Endodermal cell (in vitro differentiated cells): Measurements from ENCODE around the gene LGALS9C. TPM values are rescaled to one million over a fixed set of nuclear protein-coding genes. Genes with fewer than 3 reads are reported as not detected.
"Not testable (repeated sequence)": the region's sequence is repeated elsewhere in the genome, so short reads cannot be mapped to it uniquely, and the experiment has no call there.

Experiments used
- DNase-seq: peaks from one replicate; pipeline ENCODE4 v3.0.0-alpha.2; 2017
- H3K27ac ChIP-seq: 2 replicates; pipeline ENCODE4 v1.5.1; 2013; ENCODE audit warnings: mild to moderate bottlenecking, low read depth, low read length, moderate library complexity
- H3K27me3 ChIP-seq: 2 replicates; pipeline ENCODE4 v1.6.1; 2013; ENCODE audit warnings: mild to moderate bottlenecking, low read length, moderate library complexity; ENCODE audit not compliant: insufficient read depth, control insufficient read depth, poor library complexity, severe bottlenecking
- H3K36me3 ChIP-seq: 2 replicates; pipeline ENCODE4 v1.7.0; 2013; ENCODE audit warnings: mild to moderate bottlenecking, low read length, moderate library complexity; ENCODE audit not compliant: control insufficient read depth, insufficient read depth
- H3K4me1 ChIP-seq: one replicate; pipeline ENCODE4 v1.7.0; 2013; ENCODE audit warnings: low read length; ENCODE audit not compliant: control insufficient read depth, insufficient read depth
- H3K4me3 ChIP-seq: 2 replicates; pipeline ENCODE4 v1.5.1; 2013; ENCODE audit warnings: mild to moderate bottlenecking, low read length, moderate library complexity
- H3K9ac ChIP-seq: 2 replicates; pipeline ENCODE4 v1.6.1; 2013; ENCODE audit warnings: mild to moderate bottlenecking, low read length, moderate library complexity; ENCODE audit not compliant: poor library complexity, severe bottlenecking; ENCODE audit errors: extremely low read depth
- H3K9me3 ChIP-seq: 2 replicates; pipeline ENCODE4 v1.6.1; 2013; ENCODE audit warnings: mild to moderate bottlenecking, low read length, moderate library complexity; ENCODE audit not compliant: control insufficient read depth
- H3K27ac Mint-ChIP-seq: 2 replicates; pipeline ENCODE4 v1.8.0; 2020; ENCODE audit warnings: mixed read lengths
- H3K27me3 Mint-ChIP-seq: 2 replicates; pipeline ENCODE4 v1.8.0; 2021; ENCODE audit warnings: mild to moderate bottlenecking, mixed read lengths; ENCODE audit not compliant: insufficient read depth
- H3K36me3 Mint-ChIP-seq: 2 replicates; pipeline ENCODE4 v1.8.0; 2020; ENCODE audit warnings: low read depth, mixed read lengths
- H3K4me1 Mint-ChIP-seq: 2 replicates; pipeline ENCODE4 v1.8.0; 2020; ENCODE audit warnings: mixed read lengths
- H3K4me3 Mint-ChIP-seq: 2 replicates; pipeline ENCODE4 v1.8.0; 2020; ENCODE audit warnings: mild to moderate bottlenecking, moderate library complexity, mixed read lengths
- H3K9me3 Mint-ChIP-seq: 2 replicates; pipeline ENCODE4 v1.8.0; 2020; ENCODE audit warnings: mild to moderate bottlenecking, mixed read lengths
- WGBS, 2 experiments: methylation state at CpG; one replicate each; pipeline versions ENCODE4 v1.1.5 to v1.1.7; 2013; ENCODE audit warnings: missing lambda C conversion rate in 2 of 2, mixed read lengths in 1 of 2; ENCODE audit not compliant: insufficient coverage in 1 of 2, insufficient read length in 1 of 2; 5-methylcytosine and 5-hydroxymethylcytosine counted together
- total RNA-seq, 2 donors: library from RNA; stranded (reverse); fragmentation: NEBNext Ultra II Directional in 1 of 2; extraction: Animal tissue kit (Norgen Biotek cat#: 25700) in 1 of 2; gene quantifications; 2 replicates in 1 of 2; 3 replicates in 1 of 2; pipeline ENCODE4 v1.2.1, GENCODE V29; 2021

LGALS9C gene
- total RNA-seq, 2 donors from 2014 or later, result not detected

DNA sequence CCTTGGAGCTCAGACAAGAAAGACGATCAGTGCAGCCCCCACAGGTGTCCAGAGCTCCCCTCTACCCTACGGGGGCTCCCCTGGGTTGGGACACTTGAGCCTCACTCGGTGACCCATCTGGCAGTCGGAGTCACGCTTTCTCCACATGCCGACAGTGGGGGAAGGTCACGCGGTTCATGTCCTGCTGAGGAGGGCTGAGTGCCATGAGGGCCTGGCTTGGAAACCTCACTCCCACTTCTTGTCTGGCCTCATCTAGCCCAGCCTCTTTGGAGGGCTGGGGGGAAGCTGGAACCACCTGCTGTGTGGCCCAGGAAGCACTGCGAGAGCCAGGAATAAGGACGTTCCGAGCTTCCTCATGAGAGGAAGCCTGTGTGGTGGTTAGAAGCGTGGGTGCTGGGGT, 1.8 kb downstream of the LGALS9C start:
- DNase-seq, H3K9me3 ChIP-seq, H3K9ac ChIP-seq, H3K4me3 ChIP-seq, H3K4me1 ChIP-seq, H3K36me3 ChIP-seq, H3K27ac ChIP-seq, H3K27me3 Mint-ChIP-seq, H3K9me3 Mint-ChIP-seq, H3K36me3 Mint-ChIP-seq, H3K4me1 Mint-ChIP-seq, H3K27me3 ChIP-seq, H3K27ac Mint-ChIP-seq, H3K4me3 Mint-ChIP-seq: not testable (repeated sequence)
- 88 to 93% methylated on average over 3 to 6 of the region's 12 CpGs for WGBS, 2 experiments

DNA sequence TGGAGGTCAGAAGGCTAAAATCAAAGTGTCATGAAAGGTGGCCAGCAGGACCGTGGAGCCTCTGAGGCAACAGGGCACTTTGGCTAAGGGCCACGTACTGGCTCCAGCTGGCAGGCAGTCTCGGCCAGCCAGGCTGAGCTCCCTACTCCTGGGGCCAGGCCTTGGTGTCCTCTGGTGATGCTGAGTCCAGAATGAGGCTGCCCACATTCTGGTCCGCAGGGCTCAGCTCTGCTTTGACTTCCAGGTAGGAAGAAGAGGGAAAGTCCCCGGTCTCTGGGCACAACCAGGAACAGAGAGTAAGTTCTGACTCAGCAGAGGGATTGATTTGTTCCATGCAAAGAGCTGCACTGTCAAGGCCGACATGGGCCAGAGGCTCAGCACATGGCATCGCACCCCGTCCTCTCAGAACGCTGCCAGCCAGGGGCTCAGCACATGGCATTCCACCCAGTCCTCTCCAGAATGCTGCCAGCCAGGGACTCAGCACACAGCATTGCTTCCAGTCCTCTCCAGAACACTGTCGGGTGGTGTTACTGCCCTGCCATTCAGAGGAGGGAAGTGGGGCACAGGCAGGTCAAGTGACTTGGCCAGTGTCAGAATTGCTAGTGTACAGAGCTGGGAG, 2.5 kb downstream of the LGALS9C start:
- not testable (repeated sequence) for H3K4me1 ChIP-seq, H3K4me3 Mint-ChIP-seq, H3K27me3 ChIP-seq, H3K27ac Mint-ChIP-seq, H3K9ac ChIP-seq, H3K27ac ChIP-seq, H3K27me3 Mint-ChIP-seq, H3K4me3 ChIP-seq, H3K36me3 ChIP-seq, H3K9me3 Mint-ChIP-seq, H3K9me3 ChIP-seq, H3K4me1 Mint-ChIP-seq, DNase-seq, H3K36me3 Mint-ChIP-seq
- WGBS, 2 experiments, result no CpG with 5 or more reads among the region's 10 CpGs

DNA sequence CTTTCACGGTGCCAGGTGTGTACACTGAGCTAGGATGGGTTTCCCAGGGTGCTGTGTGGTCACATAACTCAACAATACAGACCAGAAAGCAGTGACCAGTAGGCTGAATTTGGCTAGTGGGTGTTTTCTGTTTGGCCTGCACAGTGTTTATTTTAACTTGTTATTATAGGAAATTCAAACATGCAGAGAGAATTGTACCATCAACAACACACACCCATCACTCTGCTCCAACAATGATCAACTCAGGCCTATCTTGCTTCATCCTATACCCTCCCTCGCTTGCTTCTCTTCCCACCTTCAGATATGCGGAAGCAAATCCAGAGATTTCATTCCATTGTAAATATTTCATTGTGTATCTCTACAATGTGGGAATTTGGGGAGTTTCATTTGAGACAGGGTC, 5.2 kb downstream of the LGALS9C start:
- not testable (repeated sequence) for H3K4me3 ChIP-seq, H3K4me1 Mint-ChIP-seq, H3K9me3 ChIP-seq, H3K27ac Mint-ChIP-seq, H3K27me3 Mint-ChIP-seq, H3K4me1 ChIP-seq, H3K27ac ChIP-seq, DNase-seq, H3K9me3 Mint-ChIP-seq, H3K9ac ChIP-seq, H3K4me3 Mint-ChIP-seq, H3K27me3 ChIP-seq, H3K36me3 Mint-ChIP-seq, H3K36me3 ChIP-seq
- no CpG with 5 or more reads among the region's 3 CpGs for WGBS, 2 experiments

DNA sequence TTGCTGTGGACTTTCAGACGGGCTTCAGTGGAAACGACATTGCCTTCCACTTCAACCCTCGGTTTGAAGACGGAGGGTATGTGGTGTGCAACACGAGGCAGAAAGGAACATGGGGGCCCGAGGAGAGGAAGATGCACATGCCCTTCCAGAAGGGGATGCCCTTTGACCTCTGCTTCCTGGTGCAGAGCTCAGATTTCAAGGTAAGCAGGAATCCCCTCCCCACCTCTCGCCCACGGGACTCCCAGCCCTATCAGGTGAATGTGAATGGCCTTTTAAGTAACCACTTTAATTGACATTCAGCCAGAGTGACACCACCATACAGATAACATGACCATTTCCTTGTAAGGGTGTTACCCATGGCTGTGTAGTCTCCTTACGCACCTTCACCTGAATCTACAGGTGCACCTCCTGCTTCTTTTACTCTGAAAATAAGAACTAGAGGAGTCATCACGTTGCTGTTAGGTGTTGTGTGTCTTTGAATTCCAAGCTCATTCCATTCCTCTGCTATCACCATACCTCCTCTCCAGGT, 9.4 kb downstream of the LGALS9C start:
- H3K4me1 ChIP-seq, H3K4me3 ChIP-seq, H3K9me3 Mint-ChIP-seq, H3K27me3 ChIP-seq, H3K4me3 Mint-ChIP-seq, H3K36me3 Mint-ChIP-seq, H3K27ac ChIP-seq, H3K27ac Mint-ChIP-seq, H3K27me3 Mint-ChIP-seq, H3K4me1 Mint-ChIP-seq, DNase-seq, H3K36me3 ChIP-seq, H3K9me3 ChIP-seq, H3K9ac ChIP-seq: not testable (repeated sequence)
- 70% methylated on average over 2 of the region's 10 CpGs; no CpG with 5 or more reads in 1 of the 2 experiments for WGBS, 2 experiments

DNA sequence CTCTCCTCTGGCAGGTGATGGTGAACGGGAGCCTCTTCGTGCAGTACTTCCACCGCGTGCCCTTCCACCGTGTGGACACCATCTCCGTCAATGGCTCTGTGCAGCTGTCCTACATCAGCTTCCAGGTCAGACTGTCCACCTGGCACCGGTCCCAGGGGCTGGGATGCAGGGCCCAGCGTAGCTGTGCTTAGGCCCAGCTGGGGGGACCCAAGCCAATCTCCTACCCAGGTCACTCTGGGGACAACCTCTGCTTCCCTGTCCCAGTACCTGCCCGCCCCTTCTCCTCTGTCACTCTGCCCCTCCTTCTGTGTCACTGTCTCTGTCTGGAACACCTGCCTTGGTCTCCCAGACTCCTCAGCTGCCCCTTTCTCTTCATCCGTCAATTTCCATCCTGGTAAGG, 11.0 kb downstream of the LGALS9C start:
- not testable (repeated sequence) for DNase-seq, H3K27me3 ChIP-seq, H3K27ac ChIP-seq, H3K36me3 Mint-ChIP-seq, H3K36me3 ChIP-seq, H3K4me3 Mint-ChIP-seq, H3K27me3 Mint-ChIP-seq, H3K4me3 ChIP-seq, H3K4me1 ChIP-seq, H3K9ac ChIP-seq, H3K9me3 ChIP-seq, H3K4me1 Mint-ChIP-seq, H3K27ac Mint-ChIP-seq, H3K9me3 Mint-ChIP-seq
- 95% methylated on average over 2 of the region's 10 CpGs; no CpG with 5 or more reads in 1 of the 2 experiments for WGBS, 2 experiments

DNA sequence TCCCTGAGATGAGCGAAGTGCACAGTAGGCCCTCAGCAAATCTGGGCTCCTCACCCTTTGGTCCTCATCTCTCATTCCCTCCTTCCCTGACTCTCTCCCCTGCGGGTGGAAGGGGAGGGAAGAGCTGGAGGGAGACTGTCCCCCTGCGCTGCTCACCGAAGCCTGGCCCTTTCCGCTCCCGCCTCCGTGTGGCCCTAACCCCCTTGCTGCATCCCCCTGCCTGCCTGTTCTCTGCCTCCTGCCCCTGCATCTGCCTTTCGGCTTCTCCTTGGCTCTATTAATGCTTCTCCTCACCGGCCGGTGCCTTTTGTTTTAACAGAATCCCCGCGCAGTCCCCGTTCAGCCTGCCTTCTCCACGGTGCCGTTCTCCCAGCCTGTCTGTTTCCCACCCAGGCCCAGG, 12.0 kb downstream of the LGALS9C start:
- H3K4me1 Mint-ChIP-seq, H3K36me3 ChIP-seq, H3K27ac ChIP-seq, H3K9me3 ChIP-seq, H3K27me3 Mint-ChIP-seq, H3K27me3 ChIP-seq, H3K9ac ChIP-seq, H3K27ac Mint-ChIP-seq, H3K4me3 Mint-ChIP-seq, H3K4me3 ChIP-seq, H3K4me1 ChIP-seq, H3K36me3 Mint-ChIP-seq, H3K9me3 Mint-ChIP-seq: not testable (repeated sequence)
- no CpG with 5 or more reads among the region's 15 CpGs for WGBS, 2 experiments
- DNase-seq, result peak; percentile 47

DNA sequence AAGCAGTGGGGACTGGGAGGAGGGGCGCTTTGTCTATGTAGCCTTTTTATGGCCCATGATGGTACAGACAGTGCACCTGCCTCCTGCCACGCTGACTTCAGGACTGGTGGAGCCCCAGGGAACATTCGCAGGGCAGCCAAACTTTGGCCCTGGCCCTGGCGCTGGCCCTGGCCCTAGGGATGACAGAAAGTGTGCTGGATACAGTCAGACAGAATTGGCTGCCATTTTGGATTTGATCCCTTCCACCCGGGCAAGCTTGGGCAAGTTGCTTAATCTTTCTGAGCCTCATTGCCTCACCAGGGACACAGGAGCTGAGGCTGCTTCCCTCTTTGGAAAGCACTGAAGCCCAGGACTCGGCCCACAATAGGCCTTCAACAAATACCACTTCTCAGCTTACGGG, 13.4 kb downstream of the LGALS9C start:
- not testable (repeated sequence) for H3K27me3 Mint-ChIP-seq, H3K27me3 ChIP-seq, H3K9me3 Mint-ChIP-seq, DNase-seq, H3K4me3 ChIP-seq, H3K27ac Mint-ChIP-seq, H3K36me3 ChIP-seq, H3K9me3 ChIP-seq, H3K4me1 Mint-ChIP-seq, H3K27ac ChIP-seq, H3K4me1 ChIP-seq, H3K4me3 Mint-ChIP-seq, H3K9ac ChIP-seq, H3K36me3 Mint-ChIP-seq
- no CpG with 5 or more reads among the region's 7 CpGs for WGBS, 2 experiments
